Measurements from ENCODE around the gene TRPM1.

The TRPM1 gene

DNA sequence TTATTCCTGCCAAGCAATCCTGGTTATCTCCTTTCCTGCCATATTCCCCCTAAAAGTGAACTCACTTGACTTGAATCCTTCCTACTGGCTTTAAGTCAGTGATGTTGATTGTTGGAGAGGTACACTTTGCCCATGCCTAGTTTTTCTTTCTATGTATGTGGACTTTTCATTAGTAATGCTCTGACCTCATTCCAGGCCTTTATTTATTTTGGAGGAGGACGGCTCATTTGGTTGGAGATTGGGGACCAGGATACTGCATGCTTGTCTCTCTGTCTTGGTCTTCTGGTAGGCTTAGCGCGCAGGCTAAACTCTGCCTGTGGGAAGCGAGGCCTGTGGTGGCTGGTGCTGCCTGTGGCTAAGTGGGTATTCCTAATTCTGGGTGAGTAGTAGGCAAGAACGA lies 81.0 kb downstream of the TRPM1 start:
- no peak for DNase-seq

DNA sequence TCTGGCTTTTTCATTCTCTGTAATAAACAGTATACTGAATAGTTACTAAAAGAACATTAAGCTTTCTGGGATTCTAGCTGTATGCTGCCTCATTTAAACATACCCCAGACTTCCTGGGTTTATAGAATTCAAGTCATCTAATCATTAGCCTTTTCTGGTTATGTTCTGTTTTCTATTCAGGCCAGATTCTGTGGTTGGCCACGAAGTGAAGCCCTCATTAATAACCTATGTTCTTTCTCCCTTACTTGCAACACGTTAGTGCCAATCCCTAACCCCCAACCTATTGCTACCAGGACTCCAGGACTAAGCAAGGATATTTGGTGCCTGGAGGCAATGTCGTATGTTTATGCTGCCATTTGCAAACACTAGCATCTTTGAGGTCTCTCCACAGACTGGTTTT lies 81.5 kb downstream of the TRPM1 start:
- H3K27ac Mint-ChIP-seq: no peak overlapping the region
- peaks cover 23% of the 10 kb centered on the region for H3K27me3 Mint-ChIP-seq
- peaks cover 14% of the 10 kb centered on the region for H3K4me1 Mint-ChIP-seq
- H3K4me3 Mint-ChIP-seq: no peak overlapping the region
- CTCF ChIA-PET: no interaction called here
- no peaks in the 10 kb centered on the region for H3K9me3 Mint-ChIP-seq
- no peaks in the 10 kb centered on the region for H3K36me3 Mint-ChIP-seq
- DNase-seq: no peak

More for the DNA sequence above, 81.0 kb downstream of the TRPM1 start:
- CTCF ChIA-PET: no interaction called here
- Mint-ChIP-seq H3K4me3 (no peak overlapping the region), H3K27me3 (peaks cover 23% of the 10 kb centered on the region), H3K36me3 (no peaks in the 10 kb centered on the region), H3K9me3 (no peaks in the 10 kb centered on the region), H3K27ac (no peak overlapping the region), H3K4me1 (peaks cover 11% of the 10 kb centered on the region)

DNA sequence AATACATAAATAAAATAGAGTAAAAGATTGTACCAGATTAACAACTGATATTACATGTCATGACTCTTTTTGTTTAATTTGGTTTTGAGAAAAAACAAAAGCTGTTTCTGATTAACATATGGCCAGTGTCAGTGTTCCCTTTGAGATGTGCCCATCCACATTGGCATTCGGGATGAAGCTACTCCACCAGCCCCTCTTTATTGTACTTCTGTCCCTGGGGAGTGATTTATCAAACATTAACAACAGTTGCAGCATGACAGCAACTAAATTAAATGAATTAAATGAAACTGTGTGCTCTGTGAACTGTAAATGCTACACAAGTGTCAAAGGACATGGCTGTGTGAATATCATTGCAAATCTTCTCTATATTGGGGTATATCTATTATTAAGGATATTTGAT lies 84.2 kb downstream of the TRPM1 start:
- Mint-ChIP-seq H3K9me3 (peaks cover 12% of the 10 kb centered on the region), H3K4me1 (peaks cover 22% of the 10 kb centered on the region), H3K27me3 (peaks cover 8% of the 10 kb centered on the region), H3K4me3 (no peak overlapping the region), H3K36me3 (peaks cover 9% of the 10 kb centered on the region), H3K27ac (no peak overlapping the region)
- DNase-seq: no peak
- CTCF ChIA-PET: no interaction called here

DNA sequence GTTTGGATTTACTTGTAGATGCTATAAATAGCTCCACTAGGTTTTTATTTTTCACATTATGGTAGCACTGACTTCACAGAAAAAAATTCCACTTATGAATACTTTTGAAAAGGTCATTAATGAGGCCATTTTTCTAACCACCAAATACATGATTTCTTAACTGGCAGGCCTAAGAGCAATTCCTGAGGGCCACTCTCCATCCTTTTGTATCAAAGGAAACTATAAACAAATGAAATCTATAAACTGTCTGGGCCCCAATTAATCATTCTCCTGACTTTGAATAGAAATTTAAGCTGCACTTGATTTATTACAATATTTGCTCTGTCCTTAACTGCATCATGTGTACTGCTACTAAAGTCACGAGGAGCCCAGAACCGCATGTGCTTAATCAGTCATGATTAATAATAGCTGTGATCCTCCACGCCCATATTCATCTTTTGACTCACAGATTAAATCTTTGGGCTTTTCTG lies 85.0 kb downstream of the TRPM1 start:
- Mint-ChIP-seq H3K4me3 (no peak overlapping the region), H3K36me3 (peaks cover 12% of the 10 kb centered on the region), H3K9me3 (peaks cover 16% of the 10 kb centered on the region), H3K27me3 (peaks cover 8% of the 10 kb centered on the region), H3K4me1 (peaks cover 22% of the 10 kb centered on the region), H3K27ac (no peak overlapping the region)
- DNase-seq: no peak
- CTCF ChIA-PET: no interaction called here

DNA sequence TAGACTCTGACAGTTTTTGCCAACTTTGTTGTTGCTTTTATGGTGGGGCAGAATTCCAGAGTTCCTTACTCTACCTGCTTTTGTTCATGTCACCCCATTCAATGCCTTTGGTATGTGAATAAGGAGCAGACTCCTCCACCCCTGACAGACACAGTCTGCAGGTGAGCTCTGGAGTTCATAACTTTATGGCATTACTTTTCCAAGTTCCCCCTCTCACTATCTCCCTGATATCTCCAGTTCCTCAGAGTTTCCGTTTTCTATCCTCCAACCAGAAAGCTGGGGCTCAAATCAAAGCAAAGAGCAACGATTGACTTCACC lies 87.0 kb downstream of the TRPM1 start:
- Mint-ChIP-seq H3K9me3 (peaks cover 16% of the 10 kb centered on the region), H3K36me3 (peaks cover 12% of the 10 kb centered on the region), H3K4me3 (no peak overlapping the region), H3K27ac (no peak overlapping the region), H3K4me1 (peaks cover 25% of the 10 kb centered on the region), H3K27me3 (peaks cover 5% of the 10 kb centered on the region)
- DNase-seq: no peak
- CTCF ChIA-PET: interaction anchor here (0.7 to 1.5 kb wide), 2 partner anchors 115 to 282 kb away, joined by 3 to 7 read pairs; no protein-coding TSS in a partner anchor

DNA sequence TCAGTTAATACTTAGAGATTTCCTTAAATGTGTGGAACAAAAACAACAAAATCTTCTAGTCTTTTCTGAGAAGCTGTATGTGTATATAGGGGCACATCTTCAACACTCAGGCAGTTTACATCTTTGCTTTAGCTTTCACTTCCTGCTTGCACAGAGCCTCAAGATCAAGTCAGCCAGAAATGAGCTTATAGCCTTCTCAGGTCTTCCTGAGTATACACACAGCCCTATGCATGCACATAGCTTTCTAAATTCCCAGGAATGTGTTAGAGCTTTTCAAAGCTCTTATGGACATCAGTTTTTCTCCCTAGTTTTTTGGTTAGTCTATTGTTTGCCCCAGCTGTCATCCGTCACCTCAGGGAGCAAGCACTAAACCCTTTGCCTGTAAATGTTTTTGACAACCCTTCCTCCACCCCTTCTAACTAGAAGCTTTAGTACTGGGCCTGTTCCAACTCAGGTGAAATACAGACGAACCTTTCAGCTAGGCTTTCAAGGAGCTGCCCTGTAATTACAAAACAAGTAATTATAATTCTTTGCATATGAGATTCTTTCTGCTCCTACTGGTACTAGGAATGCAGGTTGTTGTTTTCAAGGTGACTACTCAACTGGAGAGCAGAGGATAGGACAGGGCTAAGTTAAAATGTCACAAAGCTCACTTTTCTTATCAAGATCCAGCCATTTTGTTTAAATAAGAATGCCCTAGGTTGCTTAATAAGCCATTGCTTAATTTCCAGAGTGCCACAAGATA lies 87.5 kb downstream of the TRPM1 start:
- Mint-ChIP-seq H3K27ac (peak overlapping the region; percentile 87), H3K9me3 (peaks cover 16% of the 10 kb centered on the region), H3K27me3 (peaks cover 3% of the 10 kb centered on the region), H3K36me3 (peaks cover 12% of the 10 kb centered on the region), H3K4me3 (no peak overlapping the region), H3K4me1 (peaks cover 29% of the 10 kb centered on the region)
- CTCF ChIA-PET: interaction anchor here (0.7 to 1.5 kb wide), 3 partner anchors 8 to 282 kb away, joined by 3 to 7 read pairs (median 3); no protein-coding TSS in a partner anchor
- DNase-seq: no peak

DNA sequence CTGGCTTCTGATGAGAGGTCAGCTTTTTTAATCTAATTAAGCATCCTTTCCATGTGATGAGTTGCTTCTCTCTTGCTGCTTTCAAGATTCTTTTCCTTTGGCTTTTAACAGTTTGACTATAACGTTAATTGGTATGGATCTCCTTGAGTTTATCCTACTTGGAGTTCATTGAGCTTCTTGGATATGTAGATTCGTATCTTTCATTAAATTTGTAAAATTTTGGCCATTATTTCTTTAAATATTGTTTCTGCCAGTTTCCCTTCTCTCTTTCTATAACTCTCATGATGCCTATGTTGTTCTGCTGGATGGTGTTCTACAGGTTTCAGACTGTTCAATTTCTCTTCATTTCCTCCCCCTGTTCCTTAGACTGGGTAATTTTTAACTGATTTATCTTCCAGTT lies 89.1 kb downstream of the TRPM1 start:
- H3K27ac Mint-ChIP-seq: no peak overlapping the region
- peaks cover 12% of the 10 kb centered on the region for H3K36me3 Mint-ChIP-seq
- H3K4me3 Mint-ChIP-seq: no peak overlapping the region
- H3K27me3 Mint-ChIP-seq: peaks cover 7% of the 10 kb centered on the region
- H3K4me1 Mint-ChIP-seq: peaks cover 37% of the 10 kb centered on the region
- no peak for DNase-seq
- H3K9me3 Mint-ChIP-seq: peaks cover 16% of the 10 kb centered on the region
- CTCF ChIA-PET: no interaction called here

DNA sequence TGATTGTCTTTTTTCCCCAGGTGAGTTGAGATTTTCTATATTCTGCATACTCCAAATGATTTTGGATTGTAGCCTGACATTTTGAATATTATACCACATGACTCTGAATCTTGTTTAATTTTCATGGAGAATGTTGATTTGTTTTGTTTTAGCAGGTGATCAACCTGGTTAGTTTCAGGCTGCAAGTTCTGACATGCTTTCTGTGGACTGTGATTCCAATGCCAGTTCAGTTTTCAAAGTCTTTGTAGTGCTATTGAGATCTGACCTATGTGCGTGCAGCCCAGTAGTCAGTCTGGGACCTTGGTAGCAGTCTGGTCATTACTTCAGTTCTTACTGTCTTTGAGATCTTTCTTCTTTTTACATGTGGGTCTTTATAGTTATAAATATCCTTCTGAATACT lies 91.5 kb downstream of the TRPM1 start:
- H3K9me3 Mint-ChIP-seq: peaks cover 16% of the 10 kb centered on the region
- CTCF ChIA-PET: no interaction called here
- no peak overlapping the region for H3K4me3 Mint-ChIP-seq
- H3K4me1 Mint-ChIP-seq: peaks cover 41% of the 10 kb centered on the region
- DNase-seq: no peak
- peaks cover 23% of the 10 kb centered on the region for H3K27me3 Mint-ChIP-seq
- no peak overlapping the region for H3K27ac Mint-ChIP-seq
- peaks cover 17% of the 10 kb centered on the region for H3K36me3 Mint-ChIP-seq

DNA sequence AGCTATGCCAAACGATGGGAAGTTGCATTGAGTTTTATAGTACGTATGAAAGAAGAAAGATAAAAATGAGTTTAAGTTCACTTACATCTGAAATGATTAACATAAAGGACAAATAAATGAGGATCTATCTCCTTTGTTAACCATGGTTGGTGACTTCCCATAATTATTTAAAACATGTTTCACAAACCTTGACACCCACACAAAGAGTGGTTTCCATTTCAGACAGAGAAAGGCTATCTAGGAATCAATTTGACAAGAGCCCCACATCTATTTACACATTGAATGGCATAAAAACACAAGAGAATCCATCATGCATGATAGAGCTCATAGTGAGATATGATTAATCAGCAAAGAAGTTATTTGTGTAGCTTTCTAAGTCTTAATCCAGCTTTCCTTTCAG lies 95.9 kb downstream of the TRPM1 start:
- peaks cover 60% of the 10 kb centered on the region for H3K4me1 Mint-ChIP-seq
- DNase-seq: no peak
- CTCF ChIA-PET: interaction anchor here (0.7 to 1.0 kb wide), 4 partner anchors 8 to 37 kb away, joined by 3 read pairs; no protein-coding TSS in a partner anchor
- H3K4me3 Mint-ChIP-seq: no peak overlapping the region
- H3K36me3 Mint-ChIP-seq: peaks cover 6% of the 10 kb centered on the region
- H3K27me3 Mint-ChIP-seq: peaks cover 49% of the 10 kb centered on the region
- no peaks in the 10 kb centered on the region for H3K9me3 Mint-ChIP-seq
- no peak overlapping the region for H3K27ac Mint-ChIP-seq

DNA sequence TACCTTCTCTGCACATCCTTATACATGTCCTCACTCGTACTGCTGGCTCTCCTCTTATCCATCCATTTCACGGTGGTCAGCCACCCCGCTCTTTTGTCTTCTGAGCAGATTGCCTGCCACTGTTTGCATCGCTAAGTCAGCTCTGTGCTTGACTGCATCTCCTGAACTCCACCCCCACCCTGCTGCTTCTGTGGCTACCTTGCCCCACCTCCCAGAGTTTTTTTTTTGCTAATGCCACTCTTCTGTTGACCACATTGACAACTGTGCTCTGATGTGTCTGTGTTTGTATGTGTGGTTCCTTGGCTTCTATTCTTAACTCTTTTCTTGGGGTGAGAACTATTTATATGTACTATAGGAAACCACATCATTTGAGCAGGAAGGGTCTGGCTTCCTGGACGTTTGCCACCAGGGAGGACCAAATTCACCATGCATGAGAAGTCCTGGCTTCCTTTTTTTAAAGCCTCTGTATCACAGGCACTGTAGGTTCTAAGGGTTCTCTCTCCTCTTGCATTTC lies 97.2 kb downstream of the TRPM1 start:
- peak overlapping the region; percentile 65 for H3K4me3 Mint-ChIP-seq
- no peaks in the 10 kb centered on the region for H3K9me3 Mint-ChIP-seq
- CTCF ChIA-PET: no interaction called here
- peak overlapping the region; percentile 84 for H3K27ac Mint-ChIP-seq
- peaks cover 61% of the 10 kb centered on the region for H3K27me3 Mint-ChIP-seq
- DNase-seq: peak; percentile 58
- H3K36me3 Mint-ChIP-seq: peaks cover 6% of the 10 kb centered on the region
- H3K4me1 Mint-ChIP-seq: peaks cover 55% of the 10 kb centered on the region

DNA sequence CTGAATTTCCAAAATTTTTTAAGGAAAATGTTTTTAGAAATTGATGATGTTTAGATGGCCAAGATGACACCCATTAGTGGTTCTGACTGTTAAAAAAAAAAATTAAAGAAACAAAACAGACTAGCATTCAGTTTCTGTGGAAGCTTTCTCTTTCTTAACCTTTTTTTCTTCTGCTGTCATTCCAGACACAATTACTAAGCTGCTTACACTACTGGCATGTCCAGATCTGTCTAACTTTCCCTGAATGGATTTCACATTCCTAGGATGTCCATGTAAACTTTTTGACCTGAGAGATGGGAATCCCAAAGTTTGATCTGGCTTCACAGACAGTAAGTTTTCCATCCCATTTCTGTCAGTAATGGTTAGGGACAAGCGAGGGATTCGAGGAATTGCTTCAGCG lies 99.8 kb downstream of the TRPM1 start:
- CTCF ChIA-PET: no interaction called here
- Mint-ChIP-seq H3K27ac (no peak overlapping the region), H3K4me3 (no peak overlapping the region), H3K9me3 (no peaks in the 10 kb centered on the region), H3K27me3 (peaks cover 56% of the 10 kb centered on the region), H3K36me3 (peaks cover 5% of the 10 kb centered on the region), H3K4me1 (peaks cover 46% of the 10 kb centered on the region)
- no peak for DNase-seq

DNA sequence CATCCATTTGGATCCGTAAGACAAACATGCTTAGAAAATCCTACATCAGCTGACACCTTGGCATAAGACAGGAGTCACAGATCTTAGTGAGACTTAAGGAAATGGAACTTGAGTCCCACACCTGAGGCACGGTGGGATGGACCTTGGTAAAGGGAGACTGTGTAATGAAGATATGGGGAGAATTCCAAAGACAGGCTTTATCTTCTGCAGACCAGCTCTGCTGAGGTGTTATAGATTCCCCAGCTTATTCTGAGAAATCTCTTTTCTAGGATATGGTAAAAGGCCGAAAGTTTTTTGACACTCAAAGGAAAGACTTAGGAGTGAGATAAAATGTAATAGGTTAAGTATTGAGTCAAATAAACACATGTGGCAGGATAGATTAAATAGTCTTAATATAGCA lies 101.8 kb downstream of the TRPM1 start:
- Mint-ChIP-seq H3K9me3 (no peaks in the 10 kb centered on the region), H3K4me1 (peaks cover 34% of the 10 kb centered on the region), H3K27ac (no peak overlapping the region), H3K4me3 (no peak overlapping the region), H3K36me3 (no peaks in the 10 kb centered on the region), H3K27me3 (peaks cover 48% of the 10 kb centered on the region)
- CTCF ChIA-PET: no interaction called here
- DNase-seq: no peak

DNA sequence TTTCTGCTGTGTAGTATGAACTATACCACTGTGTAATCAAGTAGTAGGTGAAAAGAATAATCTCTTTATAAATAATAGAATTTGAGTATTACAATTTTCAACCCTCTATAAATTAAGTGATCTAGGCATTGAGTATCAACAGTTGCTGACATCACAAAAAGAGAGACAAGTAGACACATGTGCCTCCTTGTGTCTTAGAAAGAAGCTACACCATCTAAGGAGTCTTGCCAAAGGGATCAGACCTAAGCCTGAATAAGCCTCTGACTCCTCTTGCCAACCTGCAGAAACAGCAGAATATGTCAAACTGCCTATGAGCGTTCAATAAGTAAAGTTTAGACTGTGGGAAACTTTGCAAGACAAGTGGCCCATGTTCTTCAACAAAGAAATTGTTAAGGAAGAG lies 104.3 kb downstream of the TRPM1 start:
- Mint-ChIP-seq H3K27me3 (peaks cover 35% of the 10 kb centered on the region), H3K27ac (no peak overlapping the region), H3K36me3 (no peaks in the 10 kb centered on the region), H3K4me1 (peaks cover 16% of the 10 kb centered on the region), H3K4me3 (no peak overlapping the region), H3K9me3 (no peaks in the 10 kb centered on the region)
- CTCF ChIA-PET: no interaction called here
- DNase-seq: no peak

DNA sequence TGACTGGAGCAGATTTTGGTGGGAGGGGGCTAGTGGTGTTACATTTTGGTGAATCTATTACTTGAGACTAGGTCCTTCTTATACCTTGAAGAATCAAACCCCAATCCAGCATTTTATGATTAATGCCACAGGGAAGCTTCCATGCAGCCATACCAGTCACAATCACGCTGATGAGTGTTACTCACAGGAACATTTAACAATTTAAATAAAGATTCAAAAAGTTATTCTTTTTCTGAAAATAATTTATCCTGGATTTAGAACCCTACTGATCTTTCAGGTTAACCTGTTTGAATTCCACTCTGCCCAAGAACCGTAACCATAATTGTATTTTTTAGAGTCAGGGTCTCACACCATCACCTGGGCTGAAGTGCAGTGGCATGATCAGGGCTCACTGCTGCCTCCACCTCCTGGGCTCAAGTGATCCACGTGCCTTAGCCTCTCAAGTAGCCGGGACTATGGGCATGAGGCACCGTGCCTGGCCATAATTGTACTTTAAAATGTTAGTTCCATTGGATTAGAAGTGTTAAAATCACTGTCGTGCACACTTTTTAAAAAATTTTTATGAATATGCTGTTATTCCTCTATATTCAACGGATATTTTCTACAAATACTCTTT lies 109.2 kb downstream of the TRPM1 start:
- no peaks in the 10 kb centered on the region for H3K9me3 Mint-ChIP-seq
- H3K4me1 Mint-ChIP-seq: peaks cover 28% of the 10 kb centered on the region
- H3K4me3 Mint-ChIP-seq: peak overlapping the region; percentile 76
- H3K36me3 Mint-ChIP-seq: peaks cover 15% of the 10 kb centered on the region
- peak overlapping the region; percentile 81 for H3K27ac Mint-ChIP-seq
- no peak for DNase-seq
- peaks cover 6% of the 10 kb centered on the region for H3K27me3 Mint-ChIP-seq
- CTCF ChIA-PET: interaction anchor here (1.7 kb wide), 1 partner anchor 137 kb away, joined by 3 read pairs; no protein-coding TSS in a partner anchor
